GM18951 (cell line): ENCODE measurements around the gene TMEM120A.

ENCODE experiments used
- POLR2A ChIP-seq: IDR thresholded peaks from 4 replicates; pipeline ENCODE4 v1.6.1; 2011; ENCODE audit warnings: mild to moderate bottlenecking; ENCODE audit not compliant: insufficient read length, insufficient read depth; ENCODE audit errors: extremely low read depth
- in situ Hi-C: fragments of 300-500 bp; cut with MboI; formaldehyde crosslinking; loops from one replicate; pipeline ENCODE4 v1.12.0; 2022; ENCODE audit warnings: low sequenced_read_pairs, mixed read lengths, inconsistent platforms; ENCODE audit not compliant: unreplicated experiment

Gene TMEM120A

GRCh38 chr7:75950111-75950681 is 44.2 kb downstream of the TMEM120A start:
- in situ Hi-C loops = no loop called here
- TF ChIP-seq POLR2A = no peak

- no peak for TF ChIP-seq POLR2A
- in situ Hi-C loops = no loop called here
Observed at GRCh38 chr7:75948179-75948578, 46.2 kb downstream of the TMEM120A start.

GRCh38 chr7:75946207-75946855 is 48.1 kb downstream of the TMEM120A start:
- TF ChIP-seq POLR2A = no peak
- in situ Hi-C loops = no loop called here

- no peak for TF ChIP-seq POLR2A
- in situ Hi-C loops = no loop called here
Observed at GRCh38 chr7:75945297-75946168, 48.9 kb downstream of the TMEM120A start.

- no peak for TF ChIP-seq POLR2A
Observed at GRCh38 chr7:75944507-75944906, 49.9 kb downstream of the TMEM120A start.

GRCh38 chr7:75943864-75944263 is 50.5 kb downstream of the TMEM120A start:
- in situ Hi-C loops = no loop called here
- TF ChIP-seq POLR2A = no peak

More at GRCh38 chr7:75944507-75944906, 49.9 kb downstream of the TMEM120A start:
- in situ Hi-C loops = no loop called here

- in situ Hi-C loops = no loop called here
- no peak for TF ChIP-seq POLR2A
Observed at GRCh38 chr7:75938921-75939320, 55.5 kb downstream of the TMEM120A start.

- TF ChIP-seq POLR2A = no peak
- in situ Hi-C loops = no loop called here
Observed at GRCh38 chr7:75937958-75938786, 56.2 kb downstream of the TMEM120A start.
